GM19351 (cell line): Measurements from ENCODE around the gene VRTN.
"Not testable (repeated sequence)": the region's sequence is repeated elsewhere in the genome, so short reads cannot be mapped to it uniquely, and the experiment has no call there.

Experiments used
- ATAC-seq: cut with Tn5 transposase; IDR thresholded peaks from one replicate; pipeline ENCODE4 v1.9.1; 2021; ENCODE audit warnings: mild to moderate bottlenecking, moderate library complexity; ENCODE audit not compliant: unreplicated experiment

The VRTN gene, protein sequence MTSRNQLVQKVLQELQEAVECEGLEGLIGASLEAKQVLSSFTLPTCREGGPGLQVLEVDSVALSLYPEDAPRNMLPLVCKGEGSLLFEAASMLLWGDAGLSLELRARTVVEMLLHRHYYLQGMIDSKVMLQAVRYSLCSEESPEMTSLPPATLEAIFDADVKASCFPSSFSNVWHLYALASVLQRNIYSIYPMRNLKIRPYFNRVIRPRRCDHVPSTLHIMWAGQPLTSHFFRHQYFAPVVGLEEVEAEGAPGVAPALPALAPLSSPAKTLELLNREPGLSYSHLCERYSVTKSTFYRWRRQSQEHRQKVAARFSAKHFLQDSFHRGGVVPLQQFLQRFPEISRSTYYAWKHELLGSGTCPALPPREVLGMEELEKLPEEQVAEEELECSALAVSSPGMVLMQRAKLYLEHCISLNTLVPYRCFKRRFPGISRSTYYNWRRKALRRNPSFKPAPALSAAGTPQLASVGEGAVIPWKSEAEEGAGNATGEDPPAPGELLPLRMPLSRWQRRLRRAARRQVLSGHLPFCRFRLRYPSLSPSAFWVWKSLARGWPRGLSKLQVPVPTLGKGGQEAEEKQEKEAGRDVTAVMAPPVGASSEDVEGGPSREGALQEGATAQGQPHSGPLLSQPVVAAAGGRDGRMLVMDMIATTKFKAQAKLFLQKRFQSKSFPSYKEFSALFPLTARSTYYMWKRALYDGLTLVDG

DNA sequence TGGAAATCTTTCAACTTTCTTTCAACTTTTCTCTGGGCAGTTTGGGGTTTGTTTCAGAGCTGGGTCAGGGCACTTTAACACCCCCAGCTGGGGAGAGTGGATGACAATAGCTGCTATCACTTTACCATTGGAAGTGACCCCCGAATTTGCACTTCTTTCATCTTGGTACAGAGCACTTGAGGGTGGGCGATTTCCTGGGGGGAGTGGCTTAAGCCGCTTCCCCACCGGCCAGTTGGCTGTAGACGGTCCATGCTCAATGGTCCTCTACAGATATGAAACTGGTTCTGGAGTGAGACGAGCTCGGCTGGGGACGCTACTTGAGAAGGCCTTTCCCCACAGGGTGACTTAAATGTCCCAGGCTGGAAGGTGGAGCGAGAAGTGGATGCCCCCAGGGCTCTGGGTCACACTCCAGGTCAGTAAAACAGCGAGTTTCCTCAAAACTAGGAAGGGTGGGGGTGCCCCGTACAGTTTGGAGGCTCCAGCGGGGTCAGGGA lies at the start of gene VRTN:
VRTN (plus strand) TSS at position 231 of the 494 bp plus-strand sequence. CDS start 8,313 bp downstream, outside the sequence.
- no peak for ATAC-seq

DNA sequence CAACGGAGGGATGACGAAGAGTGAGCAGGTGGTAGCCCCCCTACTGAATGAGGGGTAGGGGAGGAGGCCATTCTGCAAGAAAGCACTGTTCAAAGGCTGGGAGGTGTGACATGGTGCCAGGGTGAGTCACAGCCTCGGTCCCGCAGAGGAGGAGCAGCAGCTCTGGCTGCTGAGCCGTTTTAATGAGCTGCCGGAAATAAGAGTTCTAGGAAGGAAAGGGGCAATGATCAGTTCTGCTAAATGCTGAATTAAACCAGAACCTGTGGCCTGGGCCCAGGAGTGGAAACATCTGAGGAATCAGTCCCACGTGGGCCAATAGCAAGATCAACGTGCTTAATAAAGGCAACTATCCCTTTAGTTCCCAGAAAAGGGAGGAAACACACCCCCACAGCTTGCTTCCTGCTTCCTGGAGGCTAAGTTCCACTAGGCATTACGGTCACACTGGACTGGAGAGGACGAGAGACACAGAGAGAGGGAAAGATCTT lies 49.2 kb upstream of the VRTN start:
- ATAC-seq = no peak

DNA sequence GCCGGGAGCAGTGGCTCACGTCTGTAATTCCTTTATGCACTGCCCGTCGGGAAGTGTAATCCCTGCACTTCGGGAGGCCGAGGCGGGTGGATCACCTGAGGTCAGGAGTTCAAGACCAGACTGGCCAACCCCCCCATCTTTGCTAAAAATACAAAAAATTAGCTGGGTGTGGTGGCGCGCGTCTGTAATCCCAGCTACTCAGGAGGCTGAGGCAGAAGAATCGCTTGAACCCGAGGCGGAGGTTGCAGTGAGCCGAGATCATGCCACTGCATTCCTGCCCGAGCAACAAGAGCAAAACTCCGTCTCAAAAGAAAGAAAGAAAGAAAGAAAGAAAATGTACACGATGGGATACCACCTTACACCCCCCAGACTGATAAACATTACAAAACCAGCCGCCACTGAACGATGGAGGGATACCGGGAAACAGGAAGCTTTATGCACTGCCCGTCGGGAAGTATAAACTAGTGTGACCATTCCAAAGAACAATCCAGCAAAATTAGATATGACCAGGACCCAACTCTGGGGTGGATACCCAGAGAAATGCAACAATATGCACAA lies 46.6 kb upstream of the VRTN start:
- ATAC-seq = no peak

DNA sequence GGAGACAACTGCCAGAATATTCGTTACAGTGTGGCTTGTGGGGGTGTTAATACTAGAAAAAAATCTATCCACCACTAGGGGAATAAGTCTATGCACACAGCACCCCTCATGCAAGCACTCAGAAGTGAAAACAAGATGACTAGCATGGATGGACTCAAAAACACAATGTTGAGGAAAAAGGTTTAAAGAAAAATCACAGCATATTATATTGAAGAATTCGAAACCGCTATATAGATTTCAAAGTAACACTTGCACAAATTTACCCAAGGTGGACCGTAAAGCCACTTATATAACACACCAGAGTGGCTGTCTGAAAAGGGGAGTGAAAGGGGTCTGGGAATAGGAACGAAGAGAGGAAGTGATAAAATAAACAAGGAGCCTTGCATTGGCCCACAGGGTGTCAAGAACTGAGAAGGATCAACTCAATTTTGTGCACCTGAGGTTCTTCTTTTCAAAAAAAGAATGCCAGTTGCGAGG lies 46.1 kb upstream of the VRTN start:
- peak; percentile 64 for ATAC-seq

DNA sequence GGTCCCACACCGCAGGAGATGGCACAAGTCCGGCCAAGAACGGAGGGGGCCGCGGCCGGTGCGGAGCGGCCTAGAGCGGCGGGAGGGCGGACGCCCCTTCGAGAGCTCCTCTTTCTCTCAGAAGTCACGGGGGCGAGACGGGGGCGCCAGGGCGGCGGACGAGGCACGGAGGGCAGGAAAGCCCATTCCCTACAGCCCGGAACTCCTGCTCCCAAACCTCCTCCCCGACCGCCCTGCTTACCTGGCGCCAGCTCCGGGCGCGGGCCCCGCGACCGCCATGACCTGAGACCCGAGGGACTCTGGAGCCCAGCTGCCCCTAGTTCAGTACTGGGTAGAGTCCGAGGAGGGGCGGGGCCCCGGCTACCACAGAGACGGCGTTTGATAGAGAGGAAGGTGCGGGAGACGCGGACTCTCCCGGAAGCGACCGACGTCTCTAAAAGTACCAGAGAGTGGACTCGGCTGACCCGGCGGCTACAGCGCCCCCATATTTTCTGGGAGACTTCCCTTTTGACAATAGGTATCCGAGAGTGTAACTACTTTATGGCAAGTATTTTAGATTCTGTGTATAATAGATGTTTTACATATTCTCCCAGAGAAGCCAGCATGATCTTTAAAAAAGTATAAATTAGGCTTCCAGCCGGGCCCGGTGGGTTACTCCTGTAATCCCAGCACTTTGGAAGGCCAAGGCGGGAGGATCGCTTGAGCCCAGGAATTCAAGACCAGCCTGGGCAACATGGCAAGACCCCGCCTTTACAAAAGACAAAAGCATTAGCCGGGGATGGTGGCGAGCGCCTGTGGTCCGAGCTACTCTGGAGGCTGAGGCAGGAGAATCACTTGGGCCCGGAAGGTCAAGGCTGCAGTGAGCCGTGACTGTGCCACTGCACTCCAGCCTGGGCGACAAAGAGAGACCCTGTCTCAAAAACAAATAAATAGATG lies 45.4 kb upstream of the VRTN start, which contains the start of gene ABCD4:
ABCD4 (minus strand) TSS at position 301 of the 936 bp plus-strand sequence; CDS start at position 279, 22 bp downstream.
- peak; percentile 97 for ATAC-seq

DNA sequence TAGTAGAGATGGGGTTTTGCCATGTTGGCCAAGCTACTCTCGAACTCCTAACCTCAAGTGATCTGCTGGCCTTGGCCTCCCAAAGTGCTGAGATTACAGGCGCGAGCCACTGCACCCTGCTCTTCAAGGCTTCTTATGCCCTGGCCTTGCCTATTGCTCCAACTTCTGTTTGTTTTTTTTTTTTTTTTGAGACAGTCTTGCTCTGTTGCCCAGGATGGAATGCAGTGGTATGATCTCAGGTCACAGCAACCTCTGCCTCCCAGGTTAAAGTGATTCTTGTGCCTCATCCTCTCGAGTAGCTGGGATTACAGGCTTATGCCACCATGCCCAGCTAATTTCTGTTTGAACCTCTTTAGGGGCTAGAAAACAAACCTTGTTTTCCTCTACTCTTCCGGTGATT lies 39.6 kb upstream of the VRTN start:
- ATAC-seq = no peak

DNA sequence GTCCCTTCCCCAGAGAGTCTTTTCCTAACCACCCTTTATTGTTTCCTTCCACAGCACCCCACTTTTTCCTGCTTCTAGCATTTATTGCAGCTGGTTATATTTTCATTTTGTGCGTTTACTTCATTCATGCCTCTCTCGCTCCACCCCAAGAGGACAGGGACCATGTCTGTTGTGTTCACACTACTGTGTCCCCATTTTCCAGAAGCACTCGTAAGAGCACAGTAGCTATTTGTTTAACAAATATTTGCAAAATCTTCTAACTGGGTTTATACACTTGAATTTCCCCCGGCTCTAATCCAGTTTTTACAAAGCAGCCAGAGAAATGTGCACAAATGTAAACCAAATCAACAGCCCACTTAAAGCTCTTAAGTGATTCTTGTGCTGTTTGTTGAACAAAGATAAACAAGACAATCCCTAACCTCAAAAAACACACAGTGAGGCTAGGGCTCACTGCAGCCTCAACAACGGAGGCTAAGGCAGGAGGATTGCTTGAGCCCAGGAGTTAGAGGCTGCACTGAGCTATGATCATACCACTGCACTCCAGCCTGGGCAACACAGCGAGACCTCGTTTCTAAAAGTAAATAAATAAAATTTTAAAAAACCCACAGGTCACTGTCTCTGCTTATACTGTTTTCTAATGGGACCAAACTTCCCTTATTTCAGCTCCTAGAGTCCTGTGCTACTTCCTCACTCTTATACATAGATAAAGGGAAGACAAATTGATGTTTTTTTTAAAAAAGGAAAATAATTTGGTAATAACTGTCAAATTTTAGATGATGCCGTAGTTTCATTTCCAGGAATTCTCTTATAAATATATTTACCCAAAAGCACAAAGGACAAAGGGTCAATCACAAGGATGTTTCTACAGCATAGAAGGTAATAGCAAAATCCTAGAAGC lies 38.9 kb upstream of the VRTN start:
- no peak for ATAC-seq

DNA sequence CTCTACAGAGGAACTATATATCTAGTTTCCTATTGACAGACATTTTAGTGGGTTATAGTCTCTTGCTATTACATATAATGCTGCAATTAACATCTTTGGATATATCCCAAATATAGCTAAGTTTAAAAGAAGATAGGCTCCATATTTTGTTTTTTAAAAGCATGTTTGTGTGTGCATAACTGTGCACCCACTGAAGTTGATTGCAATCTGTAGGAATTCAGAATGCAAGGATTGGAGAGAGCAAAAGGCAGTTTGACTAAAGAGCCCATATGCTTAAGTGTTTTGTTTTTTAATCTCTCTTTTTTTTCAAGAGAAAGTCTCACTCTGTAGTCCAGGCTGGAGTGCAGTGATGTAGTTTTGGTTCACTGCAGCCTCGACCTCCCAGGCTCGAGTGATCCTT lies 36.1 kb upstream of the VRTN start:
- ATAC-seq = no peak

DNA sequence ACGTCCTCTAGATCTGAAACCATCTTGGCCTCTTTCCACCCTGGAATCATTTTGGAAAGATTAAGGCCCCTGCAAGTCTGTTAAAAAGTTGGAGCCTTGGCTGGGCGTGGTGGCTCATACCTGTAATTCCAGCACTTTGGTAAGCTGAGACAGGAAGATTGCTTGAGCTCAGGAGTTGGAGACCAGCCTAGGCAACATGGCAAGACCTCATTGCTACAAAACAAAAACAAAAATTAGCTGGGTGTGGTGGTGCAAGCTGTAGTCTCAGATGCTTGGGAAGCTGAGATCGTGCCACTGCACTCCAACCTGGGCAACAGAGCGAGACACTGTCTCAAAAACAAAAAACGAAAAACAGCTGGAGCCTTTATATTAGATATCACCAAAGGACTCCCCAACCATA lies 34.7 kb upstream of the VRTN start:
- no peak for ATAC-seq

DNA sequence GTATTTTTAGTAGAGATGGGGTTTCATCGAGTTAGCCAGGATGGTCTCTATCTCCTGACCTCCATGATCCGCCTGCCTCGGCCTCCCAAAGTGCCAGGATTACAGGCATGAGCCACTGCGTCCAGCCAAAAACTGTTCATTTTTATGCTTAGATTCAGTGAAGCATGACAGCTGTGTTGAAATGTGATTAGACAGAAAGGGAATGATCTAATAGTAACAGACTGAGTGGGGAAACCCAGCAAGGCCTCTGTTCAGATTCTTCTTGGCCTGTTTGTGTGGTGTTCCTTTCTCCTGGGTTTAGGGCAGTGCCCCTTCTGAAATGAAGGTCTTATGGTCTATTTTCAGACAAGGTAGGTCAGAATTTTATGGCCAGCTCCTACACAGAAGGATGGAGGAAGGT lies 33.7 kb upstream of the VRTN start:
- no peak for ATAC-seq

DNA sequence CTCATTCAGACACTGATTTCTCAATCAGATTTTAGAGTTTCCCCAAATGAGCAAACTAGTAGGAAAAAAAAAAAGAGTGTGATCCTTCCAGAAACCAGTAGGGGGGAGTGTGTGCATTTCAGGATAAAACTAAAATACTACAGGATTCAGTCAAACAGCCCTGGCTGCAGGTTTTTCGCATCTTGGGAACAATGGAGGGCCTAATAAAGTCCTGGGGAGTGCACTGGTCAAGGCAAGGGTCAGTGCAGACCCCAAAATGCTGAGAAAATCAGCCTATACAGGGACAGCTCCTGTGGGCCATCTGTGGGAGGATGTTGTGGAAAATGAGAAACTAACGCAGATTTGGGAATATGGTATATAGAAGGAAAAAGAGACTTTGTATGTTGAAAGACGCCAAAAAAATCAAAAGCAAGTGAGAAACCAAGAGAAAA lies 23.3 kb upstream of the VRTN start:
- ATAC-seq = no peak

DNA sequence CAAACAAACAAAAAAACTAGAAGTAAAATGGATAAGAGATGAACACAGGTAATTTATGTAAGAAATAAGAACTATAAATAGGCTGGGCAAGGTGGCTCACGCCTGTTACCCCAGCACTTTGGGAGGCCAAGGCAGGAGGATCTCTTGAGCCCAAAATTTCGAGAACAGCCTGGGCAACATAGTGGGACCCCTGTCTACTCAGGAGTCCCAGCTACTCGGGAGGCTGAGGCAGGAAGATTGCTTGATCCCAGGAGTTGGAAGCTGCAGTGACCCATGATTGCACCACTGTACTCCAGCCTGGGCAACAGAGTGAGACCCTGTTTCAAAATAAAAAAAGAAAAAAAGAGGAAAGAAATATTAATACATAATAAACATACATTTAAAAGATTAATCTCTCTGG lies 22.8 kb upstream of the VRTN start:
- ATAC-seq = no peak

DNA sequence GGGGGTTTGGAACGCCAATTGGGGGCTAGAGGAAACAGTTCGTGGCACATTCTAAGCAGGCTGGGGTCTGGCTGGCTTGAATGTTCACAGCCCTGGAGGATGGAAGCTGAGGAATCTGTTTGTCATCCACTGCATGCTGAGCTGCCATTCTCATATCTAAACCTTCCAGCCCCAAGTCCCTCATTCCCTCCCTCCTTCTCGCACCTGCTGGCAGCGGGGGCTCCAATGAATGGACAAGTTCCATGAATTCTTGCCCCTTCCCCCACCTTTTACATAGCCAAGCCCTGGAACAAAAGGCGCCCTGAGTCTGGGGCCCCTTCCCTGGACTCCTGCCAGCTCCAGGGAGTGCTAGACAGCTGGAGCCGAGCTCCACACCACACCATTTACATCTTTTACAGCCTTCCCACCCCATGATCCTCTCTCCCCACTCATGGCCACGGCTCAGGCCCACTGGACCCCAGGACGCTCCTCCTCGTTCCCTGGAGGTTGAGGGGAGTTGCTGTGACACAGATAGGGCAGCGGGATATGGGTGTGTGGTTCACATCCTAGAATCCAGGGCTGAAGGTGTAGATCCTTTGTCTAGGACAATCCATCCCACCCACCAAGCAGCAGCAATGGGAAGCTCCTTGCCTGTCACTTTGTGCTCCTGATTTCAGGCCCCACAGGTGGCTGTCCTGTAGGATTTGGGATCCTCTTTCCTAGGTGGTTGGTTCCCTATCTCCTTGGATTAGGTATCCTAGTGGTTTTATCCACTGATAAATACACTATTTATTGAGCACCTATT lies 21.7 kb upstream of the VRTN start:
- no peak for ATAC-seq

DNA sequence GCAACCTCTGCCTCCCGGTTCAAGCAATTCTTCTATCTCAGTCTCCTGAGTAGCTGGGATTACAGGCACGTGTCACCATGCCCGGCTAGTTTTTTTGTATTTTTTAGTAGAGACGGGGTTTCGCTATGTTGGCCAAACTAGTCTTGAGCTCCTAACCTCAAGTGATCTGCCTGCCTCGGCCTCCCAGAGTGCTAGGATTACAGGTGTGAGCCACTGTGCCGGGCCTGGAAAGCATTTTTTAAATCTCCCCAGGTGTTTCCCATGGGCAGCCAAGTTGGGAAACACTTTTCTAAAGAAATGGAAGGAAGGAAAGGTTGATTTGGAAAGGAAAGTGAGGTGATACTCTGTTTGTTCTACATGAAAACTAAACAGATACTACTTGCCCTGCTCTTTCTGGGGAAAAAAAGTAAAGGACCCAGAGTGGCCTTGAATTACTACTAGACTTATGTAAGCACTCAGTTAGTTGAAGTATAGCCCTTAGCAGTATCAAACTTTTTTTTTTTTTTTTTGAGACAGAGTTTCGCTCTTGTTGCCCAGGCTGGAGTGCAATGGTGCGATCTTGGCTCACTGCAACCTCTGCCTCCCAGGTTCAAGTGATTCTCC lies 18.2 kb upstream of the VRTN start:
- ATAC-seq = not testable (repeated sequence)

DNA sequence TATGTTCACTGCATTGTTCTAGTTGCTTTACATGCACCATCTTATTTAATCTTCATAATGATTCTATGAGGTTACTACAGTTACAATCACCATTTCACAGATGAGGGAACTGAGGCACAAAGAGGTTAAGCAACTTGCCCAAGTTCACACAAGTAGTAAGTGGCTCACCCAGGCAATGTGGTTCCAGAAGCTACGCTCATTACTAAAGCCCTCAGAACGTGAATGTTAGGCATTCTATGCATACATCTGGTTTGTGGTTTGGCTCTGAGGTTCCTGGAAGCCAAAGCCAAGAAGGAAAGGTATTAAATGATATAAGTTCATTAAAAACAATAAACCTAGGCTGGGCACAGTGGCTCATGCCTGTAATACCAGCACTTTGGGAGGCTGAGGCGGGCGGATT lies 14.4 kb upstream of the VRTN start:
- ATAC-seq = no peak

DNA sequence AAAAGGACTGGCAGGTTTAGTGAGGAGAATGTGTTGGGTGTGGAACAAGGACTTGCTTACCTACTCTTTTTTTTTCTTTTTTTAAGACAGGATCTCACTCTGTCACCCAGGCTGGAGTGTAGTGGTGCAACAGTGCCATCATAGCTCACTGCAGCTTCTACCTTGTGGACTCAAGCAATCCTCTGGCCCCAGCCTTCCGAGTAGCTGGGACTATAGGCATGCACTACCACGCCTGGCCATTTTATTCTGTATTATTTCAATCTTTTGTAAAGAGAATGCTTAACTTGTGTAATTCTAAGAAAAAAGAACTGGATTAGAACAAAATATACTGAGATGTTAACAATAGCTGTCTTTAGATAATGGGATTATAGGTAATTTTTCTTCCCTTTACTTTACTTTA lies 1.9 kb upstream of the VRTN start:
- ATAC-seq = no peak

DNA sequence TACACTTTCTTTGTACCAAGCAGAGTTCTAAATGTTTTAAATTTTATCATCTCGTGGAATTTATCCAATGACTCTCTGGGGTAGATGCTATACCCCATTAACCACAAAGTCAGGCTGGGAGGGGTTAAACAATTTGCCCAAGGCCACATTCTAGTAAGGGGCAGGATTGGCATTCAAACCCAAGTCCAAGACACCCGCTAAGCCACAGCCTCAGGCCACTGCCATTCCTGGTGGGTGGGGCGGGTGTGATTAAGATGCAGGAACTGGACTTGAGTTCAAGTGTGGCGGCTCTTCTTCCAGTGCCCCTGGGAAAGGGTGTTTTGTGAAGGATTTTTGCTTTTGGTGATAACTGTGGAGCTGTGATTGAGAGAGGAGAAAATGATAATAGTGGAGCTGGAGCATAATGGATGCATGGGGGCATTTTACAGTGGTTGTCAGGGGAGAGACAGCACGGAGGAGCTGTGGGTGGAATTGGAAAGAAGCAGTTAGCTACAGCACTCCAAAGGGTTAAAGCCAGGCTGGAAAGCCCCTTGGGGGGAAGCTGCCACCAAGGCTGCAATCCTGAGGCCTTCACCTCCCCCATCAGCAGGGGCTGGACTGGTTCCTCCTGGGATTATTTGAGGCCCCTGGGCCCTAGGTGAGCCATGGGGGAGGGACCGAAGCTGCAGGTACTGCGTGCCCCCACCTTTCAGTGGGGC lies 1.0 kb upstream of the VRTN start:
- ATAC-seq = no peak

DNA sequence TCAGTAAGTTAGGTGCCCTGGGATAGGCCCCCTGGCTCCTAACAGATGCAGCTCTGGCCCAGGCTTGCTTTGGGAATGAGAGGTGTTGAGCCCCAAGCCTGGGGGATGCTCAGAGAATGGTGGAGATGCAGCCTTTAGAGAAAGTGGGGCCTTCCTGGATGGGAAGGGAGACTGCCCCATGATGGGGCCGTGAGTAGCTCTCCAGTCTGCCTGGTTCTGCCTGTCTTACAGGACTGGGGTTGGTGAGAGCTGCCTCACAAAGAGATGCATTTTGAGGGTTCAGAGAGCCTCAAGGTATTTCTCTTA lies 523 bp upstream of the VRTN start:
- no peak for ATAC-seq
